LHCN-M2 (cell line): Measurements from ENCODE around the gene OSBPL8. TPM values are rescaled to one million over a fixed set of nuclear protein-coding genes. Genes with fewer than 3 reads are reported as not detected.

Source experiments
- DNase-seq: peaks from one replicate; pipeline ENCODE4 v3.0.0-alpha.2; 2012; ENCODE audit warnings: low read depth
- polyA plus RNA-seq: library from polyadenylated mRNA; unstranded; fragments of >200 nt; gene quantifications from one replicate; pipeline ENCODE4 v1.2.1, GENCODE V29; 2012; ENCODE audit warnings: missing spikeins
- total RNA-seq: library from RNA; depleted of rRNA; stranded (reverse); fragments of >200 nt; gene quantifications from 2 replicates; pipeline ENCODE4 v1.2.3, GENCODE V29; 2014; rRNA removed

OSBPL8 gene, protein sequence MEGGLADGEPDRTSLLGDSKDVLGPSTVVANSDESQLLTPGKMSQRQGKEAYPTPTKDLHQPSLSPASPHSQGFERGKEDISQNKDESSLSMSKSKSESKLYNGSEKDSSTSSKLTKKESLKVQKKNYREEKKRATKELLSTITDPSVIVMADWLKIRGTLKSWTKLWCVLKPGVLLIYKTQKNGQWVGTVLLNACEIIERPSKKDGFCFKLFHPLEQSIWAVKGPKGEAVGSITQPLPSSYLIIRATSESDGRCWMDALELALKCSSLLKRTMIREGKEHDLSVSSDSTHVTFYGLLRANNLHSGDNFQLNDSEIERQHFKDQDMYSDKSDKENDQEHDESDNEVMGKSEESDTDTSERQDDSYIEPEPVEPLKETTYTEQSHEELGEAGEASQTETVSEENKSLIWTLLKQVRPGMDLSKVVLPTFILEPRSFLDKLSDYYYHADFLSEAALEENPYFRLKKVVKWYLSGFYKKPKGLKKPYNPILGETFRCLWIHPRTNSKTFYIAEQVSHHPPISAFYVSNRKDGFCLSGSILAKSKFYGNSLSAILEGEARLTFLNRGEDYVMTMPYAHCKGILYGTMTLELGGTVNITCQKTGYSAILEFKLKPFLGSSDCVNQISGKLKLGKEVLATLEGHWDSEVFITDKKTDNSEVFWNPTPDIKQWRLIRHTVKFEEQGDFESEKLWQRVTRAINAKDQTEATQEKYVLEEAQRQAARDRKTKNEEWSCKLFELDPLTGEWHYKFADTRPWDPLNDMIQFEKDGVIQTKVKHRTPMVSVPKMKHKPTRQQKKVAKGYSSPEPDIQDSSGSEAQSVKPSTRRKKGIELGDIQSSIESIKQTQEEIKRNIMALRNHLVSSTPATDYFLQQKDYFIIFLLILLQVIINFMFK
- 50.5 and 56.8 TPM in 2 replicates for total RNA-seq
- polyA plus RNA-seq = 12.6 TPM

DNA sequence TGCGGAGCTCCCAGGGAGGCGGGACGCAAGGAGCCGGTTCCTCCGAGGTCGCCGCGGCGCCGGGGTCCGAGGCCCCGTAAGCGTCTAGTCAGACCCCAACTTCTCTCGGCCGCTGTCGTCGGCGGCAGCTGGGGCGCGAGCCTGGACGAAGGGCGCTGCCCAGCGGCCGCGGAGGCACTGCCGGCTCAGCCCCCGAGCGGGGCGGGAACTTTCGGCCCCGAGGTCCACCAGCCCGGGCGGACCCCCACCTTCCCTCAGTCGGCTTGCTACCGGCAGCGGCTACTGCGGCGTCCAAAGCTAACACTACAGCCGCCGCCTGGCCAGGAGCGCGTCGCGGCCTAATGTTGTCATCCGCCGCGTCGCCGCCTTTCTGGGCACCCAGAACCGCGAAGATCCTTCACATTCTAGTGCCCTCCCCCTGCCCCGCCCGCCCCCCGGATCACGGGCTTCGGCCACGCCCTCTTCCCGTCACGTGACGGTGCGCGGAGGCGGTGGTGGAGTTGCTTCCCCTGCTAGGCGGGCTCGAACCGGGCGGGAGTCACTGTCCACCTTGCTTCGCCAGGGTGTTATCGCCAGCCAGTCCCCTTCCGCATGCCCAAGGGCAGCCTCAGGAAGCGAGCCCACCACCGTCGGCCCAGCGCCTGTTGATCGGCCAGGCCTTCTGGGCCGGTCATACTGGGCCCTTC, at the start of gene OSBPL8:
TSS of gene OSBPL8 (minus strand) at position 372 of the 686 bp plus-strand sequence. CDS start 72,220 bp downstream, outside the sequence.
- peak; percentile 92 for DNase-seq

DNA sequence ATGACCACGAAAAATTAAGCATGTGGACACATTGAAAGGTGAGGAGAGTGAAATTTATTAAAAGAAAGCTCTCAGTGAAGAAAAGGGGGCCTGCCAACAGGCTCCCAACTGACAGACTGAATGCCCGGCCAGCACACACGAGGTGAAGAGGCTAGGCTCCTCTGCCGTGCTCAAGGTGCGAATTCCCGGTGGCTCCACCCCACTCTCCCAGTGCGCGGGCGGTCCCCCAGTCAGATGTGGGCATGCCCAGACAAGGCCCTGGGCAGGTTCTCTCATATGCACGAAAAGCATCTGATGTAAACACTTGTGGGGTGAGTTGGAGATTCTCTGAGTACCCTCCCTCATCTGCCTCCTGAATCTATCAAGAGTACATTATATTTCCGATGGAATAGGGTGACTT, 48.5 kb upstream of the OSBPL8 start:
- DNase-seq = no peak

DNA sequence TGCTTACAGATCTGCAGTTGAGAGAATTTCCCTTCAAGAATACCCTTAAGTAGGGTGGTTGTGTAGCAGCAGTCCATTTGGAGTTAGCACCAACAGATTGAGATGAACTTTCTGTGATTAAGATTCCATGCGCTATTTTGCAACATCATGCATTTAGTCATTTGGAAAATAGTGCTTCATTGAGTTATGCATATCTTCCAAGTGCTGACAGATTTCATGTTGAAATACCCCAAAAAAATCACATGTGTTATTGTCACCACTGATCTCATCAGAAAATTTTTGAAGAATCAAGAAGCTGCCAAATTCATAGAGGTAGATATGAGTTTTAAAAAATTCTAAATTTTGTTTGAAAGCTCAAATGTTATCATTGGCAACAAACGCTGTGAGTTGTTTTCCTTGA, 35.5 kb upstream of the OSBPL8 start:
- DNase-seq = peak; percentile 12

DNA sequence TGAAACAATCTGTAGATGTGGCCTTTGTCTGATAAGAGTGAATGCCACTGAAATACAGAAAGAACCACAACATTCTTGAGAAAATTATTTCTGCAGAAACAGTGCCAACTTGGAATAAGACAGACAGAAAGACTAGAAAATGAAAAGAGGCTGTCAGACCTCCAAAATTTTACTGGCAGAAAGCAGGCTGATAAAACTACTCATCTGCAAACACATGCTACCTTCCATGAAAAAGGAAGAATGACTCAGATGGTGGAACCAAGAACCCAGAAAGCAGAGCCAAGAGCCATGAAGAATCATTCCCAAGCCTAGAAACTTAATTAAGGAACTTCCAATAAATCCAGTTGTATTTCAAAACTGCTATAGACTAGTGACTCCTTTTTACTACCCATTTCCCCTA, 31.9 kb upstream of the OSBPL8 start:
- DNase-seq = no peak

DNA sequence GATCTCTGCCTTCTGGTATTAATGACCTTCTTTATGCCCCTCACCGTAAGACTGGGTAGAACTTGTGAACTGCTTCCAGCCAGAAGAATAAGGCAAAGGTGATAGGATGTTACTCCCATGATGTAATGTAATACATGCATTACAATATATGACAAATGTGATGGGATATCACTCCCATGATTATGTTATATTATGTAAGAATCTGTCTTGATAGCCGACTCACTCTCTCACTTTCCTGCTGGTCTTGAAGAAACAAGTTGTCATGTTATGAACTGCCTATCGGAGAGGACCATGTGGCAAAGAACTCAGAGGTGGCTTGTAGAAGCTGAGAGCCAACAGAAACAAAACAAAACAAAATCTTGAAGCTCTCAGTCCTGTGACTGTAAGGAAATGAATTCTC, 30.6 kb upstream of the OSBPL8 start:
- no peak for DNase-seq

DNA sequence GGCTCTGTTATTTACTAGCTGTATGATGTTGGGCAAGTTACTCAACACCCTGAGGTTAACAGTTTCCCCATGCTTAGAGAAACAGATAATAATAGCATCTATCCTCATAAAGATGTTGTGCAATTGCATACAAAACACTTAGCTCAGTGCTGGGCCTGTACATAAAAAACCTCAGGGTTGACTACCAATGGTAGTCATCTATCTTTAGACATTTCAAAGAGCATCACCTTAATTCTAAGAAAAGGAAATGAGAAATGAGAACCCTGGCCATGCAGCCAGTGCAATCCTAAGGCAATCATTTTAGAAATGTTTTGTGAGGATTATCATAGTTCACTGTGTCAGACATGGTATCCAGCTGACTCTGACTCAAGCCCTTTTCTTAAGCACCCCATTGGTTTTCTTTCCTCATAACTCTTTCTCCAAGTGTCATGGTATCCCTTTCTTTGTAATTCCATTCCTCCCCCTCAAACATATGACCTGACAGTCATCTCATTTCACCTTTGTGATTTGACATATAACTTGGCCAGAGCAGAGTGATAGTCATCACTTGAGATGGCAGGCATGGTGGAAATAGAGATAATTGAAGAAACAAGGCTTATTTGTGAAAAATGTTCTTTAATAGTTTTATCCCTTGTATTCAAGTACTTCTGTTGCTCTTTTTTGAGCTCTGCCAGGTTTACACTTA, 29.5 kb upstream of the OSBPL8 start:
- peak; percentile 70 for DNase-seq

DNA sequence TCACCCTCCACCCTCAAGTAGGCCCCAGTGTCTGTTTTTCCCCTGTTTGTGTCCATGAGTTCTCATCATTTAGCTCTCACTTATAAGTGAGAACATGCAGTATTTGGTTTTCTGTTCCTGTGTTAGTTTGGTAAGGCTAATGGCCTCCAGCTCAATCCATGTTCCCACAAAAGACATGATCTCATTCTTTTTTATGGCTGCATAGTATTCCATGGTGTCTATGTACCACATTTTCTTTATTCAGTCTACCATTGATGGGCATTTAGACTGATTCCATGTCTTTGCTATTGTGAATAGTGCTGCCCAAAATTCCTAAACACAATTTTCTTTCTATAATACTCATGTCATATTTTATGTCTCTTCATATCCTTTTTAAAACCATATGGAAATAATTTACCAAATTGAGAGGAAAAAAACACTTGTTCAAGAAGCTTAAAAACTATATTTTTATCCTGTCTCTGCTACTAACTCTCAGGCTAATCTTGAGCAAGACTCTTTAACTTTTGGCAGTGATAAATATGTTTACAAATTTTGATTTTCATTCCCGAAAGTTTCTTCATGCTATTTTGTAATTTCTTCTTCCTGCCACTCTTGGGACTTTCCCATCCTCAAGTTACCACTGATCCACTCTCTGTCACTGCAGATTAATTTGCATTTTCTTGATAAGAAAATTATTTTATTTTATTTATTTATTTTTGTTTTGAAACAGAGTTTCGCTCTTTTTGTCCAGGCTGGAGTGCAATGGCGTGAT, 28.0 kb upstream of the OSBPL8 start:
- DNase-seq = no peak

DNA sequence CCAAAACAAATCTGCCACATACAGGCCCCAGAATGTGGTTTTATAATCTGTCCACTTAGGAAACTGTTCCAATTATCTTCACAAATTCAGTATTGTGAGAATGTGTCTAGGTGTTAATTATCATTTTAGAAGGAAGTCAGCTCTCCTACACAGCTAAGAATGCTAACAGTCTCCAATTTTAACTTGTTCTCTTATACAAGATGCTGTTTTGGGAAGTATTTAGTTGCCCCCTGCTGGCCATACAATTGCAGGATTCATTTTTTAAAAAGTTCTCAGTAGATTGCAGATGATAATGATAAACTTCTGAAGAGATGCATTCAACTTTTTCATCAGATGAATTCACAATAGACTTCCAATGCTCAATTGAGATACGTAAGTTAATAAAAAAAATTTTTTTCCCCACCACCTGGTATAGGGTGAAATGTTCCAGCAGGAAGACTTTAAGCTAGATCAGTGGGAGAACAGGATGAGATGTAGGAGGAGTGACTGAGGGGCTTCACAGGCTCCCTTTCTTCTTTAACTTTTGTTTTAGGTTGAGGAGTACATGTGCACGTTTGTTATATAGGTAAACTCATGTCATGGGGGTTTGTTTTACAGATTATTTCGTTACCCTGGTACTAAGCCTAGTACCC, 27.3 kb upstream of the OSBPL8 start:
- DNase-seq = peak; percentile 59

DNA sequence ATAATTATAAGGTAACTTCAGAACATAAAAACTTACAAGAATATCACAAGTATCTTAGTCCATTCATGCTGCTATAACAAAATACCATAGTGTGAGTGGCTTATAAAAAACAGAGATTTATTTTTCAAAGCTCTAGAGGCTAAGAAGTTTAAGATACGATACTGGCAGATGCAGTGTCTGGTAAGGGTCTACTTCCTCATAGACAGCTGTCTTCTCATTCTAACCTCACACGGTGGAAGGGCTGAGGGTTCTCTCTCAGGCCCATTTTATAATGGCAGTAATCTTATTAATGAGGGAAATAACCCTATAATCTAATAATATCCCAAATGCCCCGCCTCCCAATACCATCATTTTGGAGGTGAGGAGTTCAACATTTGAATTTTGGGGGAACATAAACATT, 23.7 kb upstream of the OSBPL8 start:
- no peak for DNase-seq

DNA sequence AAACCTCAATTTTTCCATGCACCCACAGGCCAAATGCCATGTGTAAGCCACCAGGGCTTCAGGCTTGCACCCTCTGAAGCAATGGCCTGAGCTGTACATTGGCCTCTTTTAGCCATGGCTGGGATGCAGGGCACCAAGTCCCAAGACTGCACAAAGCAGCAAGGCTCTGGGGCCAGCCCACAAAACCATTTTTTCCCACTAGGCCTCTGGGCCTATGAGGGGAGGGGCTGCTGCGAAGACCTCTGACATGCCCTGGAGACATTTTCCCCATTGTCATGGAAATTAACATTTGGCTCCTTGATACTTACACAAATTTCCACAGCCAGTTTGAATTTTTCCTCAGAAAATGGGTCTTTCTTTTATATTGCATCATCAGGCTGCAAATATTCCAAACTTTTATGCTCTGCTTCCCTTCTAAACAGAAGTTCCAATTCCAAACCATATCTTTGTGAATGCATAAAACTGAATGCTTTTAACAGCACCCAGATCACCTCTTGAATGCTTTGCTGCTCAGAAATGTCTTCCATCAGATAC, 14.3 kb upstream of the OSBPL8 start:
- DNase-seq = no peak

DNA sequence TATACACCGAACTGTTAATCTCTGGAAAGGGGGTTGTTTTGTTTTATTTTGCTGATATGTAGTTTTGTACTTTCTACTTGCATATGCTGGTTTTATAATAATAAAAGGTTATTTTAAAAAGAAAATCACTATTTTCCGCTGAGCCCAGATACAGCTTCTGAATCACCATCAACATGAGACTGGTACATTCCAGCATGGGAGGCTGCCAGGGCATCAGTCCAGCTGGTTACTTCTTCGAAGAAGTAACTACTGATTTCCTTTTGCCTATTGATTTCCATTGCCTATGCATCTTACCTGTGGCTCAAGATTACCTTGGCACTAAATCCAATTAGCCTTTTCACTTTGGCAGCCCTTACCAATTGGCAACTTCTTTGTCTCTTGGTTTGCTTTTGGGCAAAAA, 11.7 kb upstream of the OSBPL8 start:
- no peak for DNase-seq

DNA sequence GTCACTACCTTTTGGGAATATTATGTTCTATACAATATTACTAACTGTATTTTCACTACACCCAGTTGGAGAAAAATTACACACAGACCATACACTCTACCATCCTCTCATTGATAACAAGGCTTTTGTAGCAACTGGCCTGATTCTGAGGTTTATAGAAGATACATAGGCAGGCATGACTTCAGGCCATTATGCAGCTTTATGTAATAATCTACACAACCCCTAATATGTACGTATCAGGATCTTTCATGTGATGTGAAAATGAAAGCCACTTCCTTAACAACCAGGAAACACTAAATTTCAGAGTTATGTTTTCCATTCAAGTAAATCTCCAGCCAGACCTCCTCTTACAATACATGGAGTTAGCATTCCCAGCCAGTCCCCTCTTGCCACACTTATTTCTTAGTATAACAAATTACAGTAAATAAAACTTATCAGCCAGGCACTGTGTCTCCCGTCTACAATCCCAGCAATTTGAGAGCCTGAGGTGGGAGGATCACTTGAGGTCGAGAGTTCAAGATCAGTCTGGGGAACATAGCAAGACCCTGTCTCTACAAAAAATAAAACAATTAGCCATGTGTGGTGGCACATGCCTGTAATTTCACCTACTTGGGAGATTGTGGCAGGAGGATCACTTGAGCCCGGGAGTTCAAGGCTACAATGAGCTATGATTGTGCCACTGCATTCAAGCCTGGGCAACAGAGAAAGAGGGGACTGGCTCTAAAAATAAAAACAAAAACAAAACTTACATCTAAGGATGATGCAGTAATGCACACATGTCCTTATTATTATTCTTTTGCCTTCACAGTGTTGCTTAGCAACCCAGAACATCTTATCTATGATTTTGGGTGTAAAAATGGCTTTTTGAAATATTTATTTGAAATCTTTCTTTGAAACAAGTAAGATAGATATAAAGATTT, 10.4 kb upstream of the OSBPL8 start:
- DNase-seq = no peak

DNA sequence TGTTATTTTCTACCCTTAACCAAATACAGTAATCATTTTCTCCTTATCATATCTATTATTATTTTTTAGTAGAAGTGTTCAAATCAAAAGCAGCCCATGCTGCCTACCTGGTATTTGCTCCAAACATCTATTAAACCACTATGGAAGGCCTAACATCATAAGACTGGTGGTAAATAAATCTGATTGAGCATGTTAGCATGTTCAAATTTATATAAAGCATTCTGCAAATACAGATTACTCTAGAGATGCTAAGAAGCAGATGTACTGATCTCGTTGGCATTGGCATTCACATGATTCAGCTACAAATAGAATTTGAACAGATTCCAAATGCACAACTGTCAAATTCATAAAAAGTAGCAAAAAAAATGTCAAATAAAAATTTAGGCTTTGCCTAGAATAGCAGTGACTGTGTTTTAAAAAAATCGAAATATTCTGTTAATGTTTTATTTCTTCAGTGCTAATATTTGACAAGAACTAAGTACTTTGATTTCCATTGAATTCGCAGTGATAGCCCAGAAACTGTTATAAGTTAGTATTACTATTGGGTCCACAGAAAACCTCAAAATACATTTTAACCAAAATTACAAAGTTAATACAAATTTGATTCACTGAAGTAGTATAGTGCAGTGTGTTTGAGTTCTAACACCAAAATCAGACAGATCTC, 9.4 kb upstream of the OSBPL8 start:
- peak; percentile 22 for DNase-seq

DNA sequence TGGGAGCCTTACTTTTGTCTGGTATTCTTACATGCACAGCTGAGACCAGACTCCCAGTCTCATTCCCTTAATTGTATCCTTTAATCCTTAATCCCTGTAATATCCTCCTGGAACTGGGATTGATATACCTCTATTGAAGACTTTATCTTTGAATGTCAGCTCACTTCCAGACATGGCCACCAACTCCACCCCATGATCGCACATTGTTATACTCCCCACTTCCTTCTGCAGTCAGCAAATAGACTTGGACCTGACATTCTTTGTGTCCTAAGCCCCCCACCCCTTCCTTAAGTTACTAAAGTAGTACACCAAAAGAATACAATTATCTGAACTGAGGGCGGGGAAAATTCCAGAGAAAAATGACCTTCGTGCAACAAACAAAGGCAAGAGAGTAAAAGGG, 8.6 kb upstream of the OSBPL8 start:
- DNase-seq = no peak

DNA sequence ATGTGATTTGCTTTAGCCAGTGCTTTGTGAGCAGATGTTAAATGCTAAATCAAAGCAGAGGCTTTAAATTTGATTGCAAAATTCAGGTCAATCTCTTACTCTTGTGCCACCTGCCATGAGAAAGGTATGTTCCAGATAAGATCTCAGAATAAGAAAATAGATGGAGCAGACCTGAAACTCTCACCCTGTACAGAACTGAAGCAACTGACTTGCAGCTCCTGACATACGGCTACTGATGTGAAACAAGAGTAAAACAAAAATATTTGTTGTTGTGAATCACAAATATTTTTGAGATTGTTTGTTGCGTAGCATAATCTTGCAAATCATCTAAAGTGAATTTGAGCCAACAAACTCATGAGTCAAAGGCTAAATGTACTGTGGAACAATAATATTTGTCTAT, 3.5 kb upstream of the OSBPL8 start:
- no peak for DNase-seq

DNA sequence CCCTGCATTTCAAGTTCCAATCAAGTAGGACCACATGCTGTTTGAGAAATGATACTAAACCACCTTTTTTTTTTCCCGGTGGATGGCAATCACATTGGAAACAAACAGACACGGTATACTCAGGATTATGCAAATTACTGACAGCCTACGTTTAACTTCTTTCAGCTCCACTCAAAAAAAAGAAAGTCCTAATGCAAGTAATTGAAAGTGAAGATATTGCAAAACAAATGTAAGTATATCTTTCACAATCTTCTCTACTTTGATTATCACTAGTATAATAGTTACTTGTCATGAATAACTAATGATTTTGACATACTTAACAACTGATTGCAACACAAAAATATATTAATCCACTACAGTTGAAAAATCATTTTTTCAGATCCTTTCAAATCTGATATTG, 2.6 kb upstream of the OSBPL8 start:
- DNase-seq = no peak

DNA sequence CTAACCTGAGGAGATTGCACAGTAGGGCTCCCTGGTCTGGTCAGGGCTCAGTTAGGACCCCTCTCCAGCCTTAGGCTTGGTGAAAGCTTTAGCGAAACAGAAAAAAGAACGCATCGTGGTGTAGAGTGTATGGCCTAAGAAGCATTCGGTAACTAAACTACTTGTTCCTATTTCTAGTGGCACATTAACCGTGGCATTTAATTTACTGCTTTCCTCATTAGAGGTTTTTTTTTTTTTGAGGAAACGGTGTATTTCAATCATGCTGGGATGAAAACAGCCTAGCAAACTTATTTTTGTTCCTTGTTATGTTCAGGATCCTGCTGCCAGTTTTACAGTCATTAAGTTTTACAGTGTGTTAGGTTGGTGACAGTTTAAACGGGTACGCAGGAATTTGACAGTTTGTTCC, 518 bp upstream of the OSBPL8 start:
- no peak for DNase-seq

DNA sequence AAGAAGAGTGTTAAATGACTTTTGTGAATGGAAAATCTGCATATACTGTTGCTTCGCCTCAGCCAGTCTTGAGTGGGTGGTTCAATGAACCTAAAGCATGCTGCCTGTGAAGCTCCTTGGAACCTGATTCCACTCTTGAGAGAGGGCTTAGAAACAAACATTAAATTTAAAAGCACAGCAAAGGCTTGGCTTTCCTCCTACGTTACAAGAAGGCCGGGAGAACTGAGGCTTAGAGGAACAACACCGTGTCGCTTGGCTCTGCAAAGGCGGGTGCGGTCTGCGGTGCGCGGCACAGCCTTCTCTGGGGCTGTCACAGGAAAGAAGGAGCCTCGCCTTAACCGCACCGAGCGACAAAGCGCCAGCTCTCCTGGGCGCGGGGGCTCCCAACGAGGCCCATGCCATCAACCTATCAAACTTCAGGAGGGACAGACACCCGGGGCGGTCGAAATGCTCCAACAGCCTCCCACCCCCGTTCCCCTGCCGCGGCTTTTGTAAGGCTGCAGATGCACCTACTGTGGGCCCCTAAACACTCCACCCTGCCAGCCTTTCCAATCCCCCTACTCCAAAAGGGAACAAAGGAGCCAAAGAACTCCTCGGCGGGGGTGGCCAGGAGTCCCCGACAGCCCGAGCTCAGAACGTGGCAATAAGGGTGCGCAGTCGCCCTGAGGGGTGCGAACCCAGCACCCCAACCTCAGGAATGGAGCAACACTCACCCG, 729 bp downstream of the OSBPL8 start:
- peak; percentile 15 for DNase-seq
